ENCODE data around the gene RAD23A. TPM values are rescaled to one million over a fixed set of nuclear protein-coding genes. Genes with fewer than 3 reads are reported as not detected.

RAD23A gene
- total and polyA plus RNA-seq, 7 donors = 58.7 to 133 (median 99.3) TPM

GRCh38 chr19:12992729-12993128, 47.1 kb downstream of the RAD23A start:
- Histone ChIP-seq H3K27ac (no peak overlapping the region), H3K9me3 (no peaks in the 10 kb centered on the region), H3K4me1 (peaks cover 0 to 18% (median 14%) of the 10 kb centered on the region in 4 donors), H3K27me3 (no peaks in the 10 kb centered on the region), H3K4me3 (no peak overlapping the region), H3K36me3 (no peaks in the 10 kb centered on the region)
- WGBS, 2 donors = 94 to 95% methylated on average over 11 of the region's 11 CpGs
- no peak for DNase-seq
- intact Hi-C loops (cut with DNase I) = loop anchor here (2.0 to 10.0 kb wide), 2 partner anchors 68 to 162 kb away; partner anchors contain the start of genes IER2 and STX10
- TF ChIP-seq POLR2AphosphoS5 (IDR thresholded peaks at IDR 0.05) (no peak), EP300 (IDR thresholded peaks at IDR 0.05) (no peak), CTCF (IDR thresholded peaks at IDR 0.05) (no peak), POLR2A (IDR thresholded peaks at IDR 0.05) (no peak)

GRCh38 chr19:12993562-12993961, 47.9 kb downstream of the RAD23A start:
- Histone ChIP-seq H3K27ac (peak overlapping the region in 2 of 4 donors; percentile 83 to 90), H3K9me3 (no peaks in the 10 kb centered on the region), H3K36me3 (peaks cover 0 to 2% (median 0%) of the 10 kb centered on the region in 4 donors), H3K4me1 (peaks cover 0 to 27% (median 22%) of the 10 kb centered on the region in 4 donors), H3K27me3 (no peaks in the 10 kb centered on the region), H3K4me3 (no peak overlapping the region)
- intact Hi-C loops (cut with DNase I) = loop anchor here (2.0 to 10.0 kb wide), 2 partner anchors 67 to 161 kb away; partner anchors contain the start of genes IER2 and STX10
- 85 to 92% methylated on average over 7 of the region's 7 CpGs for WGBS, 2 donors
- DNase-seq = no peak
- TF ChIP-seq CTCF (IDR thresholded peaks at IDR 0.05) (no peak), POLR2AphosphoS5 (IDR thresholded peaks at IDR 0.05) (no peak), POLR2A (IDR thresholded peaks at IDR 0.05) (no peak), EP300 (IDR thresholded peaks at IDR 0.05) (no peak)

DNA sequence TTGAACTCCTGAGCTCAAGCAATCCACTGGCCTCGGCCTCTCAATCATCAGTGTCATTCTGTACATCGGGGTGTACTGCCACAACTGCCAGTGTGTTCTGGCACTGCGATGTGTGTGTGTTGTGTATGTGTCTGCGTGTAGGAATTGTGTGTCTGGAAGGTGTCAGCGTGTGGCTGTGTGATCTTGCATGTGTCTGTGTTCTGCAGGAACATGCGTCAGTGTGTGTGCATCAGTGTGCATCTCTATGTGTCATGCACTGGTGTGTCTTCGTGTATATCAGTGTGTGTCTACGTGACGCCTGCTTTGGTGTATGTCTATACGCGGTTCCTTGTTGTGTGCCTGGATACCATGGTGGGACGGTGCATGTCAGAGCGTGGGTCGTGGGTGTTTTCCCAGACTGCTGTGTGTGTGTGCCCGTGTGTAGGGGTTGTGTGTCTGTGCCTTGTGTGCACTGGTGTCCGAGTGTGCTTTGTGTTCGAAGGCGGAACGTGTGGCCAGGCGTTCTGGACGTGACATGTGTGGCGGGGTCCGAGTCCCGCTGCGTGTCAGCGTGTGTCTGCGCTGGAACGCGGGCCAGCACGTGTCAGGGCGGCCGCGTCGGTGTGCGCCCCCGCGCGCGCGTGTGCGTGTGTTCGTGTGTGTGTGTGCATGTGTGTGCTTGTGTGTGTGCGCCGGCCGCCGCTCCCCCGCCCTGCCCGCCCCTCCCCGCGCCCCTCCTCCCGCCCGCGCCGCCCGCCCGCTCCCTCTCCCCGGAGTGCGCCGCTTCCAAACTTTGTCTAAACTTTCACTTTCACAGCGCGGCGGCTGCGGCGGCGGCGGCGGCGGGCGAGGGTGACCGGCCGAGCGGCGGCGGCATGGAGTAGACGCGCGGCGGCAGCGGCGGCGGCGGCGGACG, 49.3 kb downstream of the RAD23A start, which contains the start of gene NFIX:
Gene NFIX (plus strand): TSS at position 775 of the 895 bp plus-strand sequence. CDS start 363 bp downstream, outside the sequence.
- intact Hi-C loops (cut with DNase I) = loop anchor here (5.0 to 10.0 kb wide), 3 partner anchors 37 to 160 kb away; partner anchors contain the start of genes IER2 and STX10
- H3K9me3 ChIP-seq = no peaks in the 10 kb centered on the region
- H3K4me3 ChIP-seq = peak within 1 kb of the TSS; percentile 86 to 97 (median 90)
- TF ChIP-seq POLR2AphosphoS5 (IDR thresholded peaks at IDR 0.05) (peak in 3 of 4 donors; percentile 50 to 74 (median 64)), CTCF (IDR thresholded peaks at IDR 0.05) (no peak)
- DNase-seq = peak; percentile 86
- H3K27ac ChIP-seq = peak within 1 kb of the TSS; percentile 92 to 98 (median 98)
- H3K27me3 ChIP-seq = no peaks in the 10 kb centered on the region
- WGBS, 2 donors = 5 to 8% methylated on average over 81 to 84 of the region's 84 CpGs
- H3K4me1 ChIP-seq = peaks cover 0 to 39% (median 35%) of the 10 kb centered on the region in 4 donors
- H3K36me3 ChIP-seq = peaks cover 0 to 6% (median 0%) of the 10 kb centered on the region in 4 donors

GRCh38 chr19:12995596-12996405, 50.1 kb downstream of the RAD23A start:
- intact Hi-C loops (cut with DNase I) = loop anchor here (5.0 to 10.0 kb wide), 3 partner anchors 36 to 159 kb away; partner anchors contain the start of genes IER2 and STX10
- Histone ChIP-seq H3K27ac (peak overlapping the region; percentile 92 to 98 (median 98)), H3K36me3 (peaks cover 0 to 6% (median 0%) of the 10 kb centered on the region in 4 donors), H3K4me1 (peaks cover 0 to 48% (median 44%) of the 10 kb centered on the region in 4 donors), H3K27me3 (no peaks in the 10 kb centered on the region), H3K4me3 (peak overlapping the region; percentile 86 to 97 (median 90)), H3K9me3 (no peaks in the 10 kb centered on the region)
- no peak for DNase-seq
- 1% methylated on average over 129 of the region's 129 CpGs for WGBS, 2 donors
- TF ChIP-seq EP300 (IDR thresholded peaks at IDR 0.05) (no peak), CTCF (IDR thresholded peaks at IDR 0.05) (peak in 1 of 4 experiments; percentile 6), POLR2AphosphoS5 (IDR thresholded peaks at IDR 0.05) (peak in 2 of 4 donors; percentile 33 to 42)
